ENCODE measurements around the gene ADAMTS5. TPM values are rescaled to one million over a fixed set of nuclear protein-coding genes. Genes with fewer than 3 reads are reported as not detected.

Gene ADAMTS5
- total RNA-seq, 1 experiment from 2014 or later: 0.05 TPM

GRCh38 chr21:26925122-26925521 lies 41.8 kb downstream of the ADAMTS5 start:
- CTCF ChIA-PET: no interaction called here
- in situ Hi-C loops (cut with HindIII; ENCODE audit: low pct_unique_long_range_greater_than_20kb, low sequenced_read_pairs): no loop called here
- DNase-seq (ENCODE audit: low read depth, low spot score): no peak
- H3K27ac ChIP-seq (ENCODE audit: low read length): no peak overlapping the region
- ATAC-seq: no peak
- BruUV-seq (replicated peaks): no TSS peak
- H3K36me3 ChIP-seq (ENCODE audit: control insufficient read depth, insufficient read depth, low read length): no peaks in the 10 kb centered on the region
- H3K4me3 ChIP-seq (ENCODE audit: low read depth in 2 of 2, low read length in 2 of 2): no peak overlapping the region
- H3K27me3 ChIP-seq (ENCODE audit: control insufficient read depth, insufficient read depth, low read length): no peaks in the 10 kb centered on the region
- H3K4me1 ChIP-seq (ENCODE audit: control insufficient read depth, insufficient read depth, low read length): no peaks in the 10 kb centered on the region
- intact Hi-C loops (cut with micrococcal nuclease; ENCODE audit: unreplicated experiment): no loop called here
- POLR2A ChIA-PET: no interaction called here
- no peaks in the 10 kb centered on the region for H3K9me3 ChIP-seq (ENCODE audit: control insufficient read depth, insufficient read depth, low read depth, low read length)
- no peak for TF ChIP-seq TCF7L2 (IDR thresholded peaks at IDR 0.05; ENCODE audit: low read depth, low read length)
- no peak for TF ChIP-seq REST (IDR thresholded peaks at IDR 0.05; ENCODE audit: insufficient read depth in 1 of 2, low read depth in 2 of 2, low read length in 1 of 2)
- no peak for TF ChIP-seq CTCF (IDR thresholded peaks at IDR 0.05)
- no peak for TF ChIP-seq SIN3A (IDR thresholded peaks at IDR 0.05; ENCODE audit: borderline replicate concordance, insufficient read depth, low read depth, low read length)
- TF ChIP-seq POLR2AphosphoS5 (IDR thresholded peaks at IDR 0.05; ENCODE audit: low read depth, low read length): no peak

GRCh38 chr21:26923986-26924385 lies 42.9 kb downstream of the ADAMTS5 start:
- intact Hi-C loops (cut with micrococcal nuclease; ENCODE audit: unreplicated experiment): no loop called here
- no peak for DNase-seq (ENCODE audit: low read depth, low spot score)
- Histone ChIP-seq H3K27ac (ENCODE audit: low read length) (no peak overlapping the region), H3K36me3 (ENCODE audit: control insufficient read depth, insufficient read depth, low read length) (no peaks in the 10 kb centered on the region), H3K9me3 (ENCODE audit: control insufficient read depth, insufficient read depth, low read depth, low read length) (no peaks in the 10 kb centered on the region), H3K4me3 (ENCODE audit: low read depth in 2 of 2, low read length in 2 of 2) (no peak overlapping the region), H3K4me1 (ENCODE audit: control insufficient read depth, insufficient read depth, low read length) (no peaks in the 10 kb centered on the region), H3K27me3 (ENCODE audit: control insufficient read depth, insufficient read depth, low read length) (no peaks in the 10 kb centered on the region)
- no peak for TF ChIP-seq TCF7L2 (IDR thresholded peaks at IDR 0.05; ENCODE audit: low read depth, low read length)
- TF ChIP-seq CTCF (IDR thresholded peaks at IDR 0.05): no peak
- TF ChIP-seq REST (IDR thresholded peaks at IDR 0.05; ENCODE audit: insufficient read depth in 1 of 2, low read depth in 2 of 2, low read length in 1 of 2): no peak
- ChIA-PET CTCF (no interaction called here), POLR2A (no interaction called here)
- in situ Hi-C loops (cut with HindIII; ENCODE audit: low pct_unique_long_range_greater_than_20kb, low sequenced_read_pairs): no loop called here
- no peak for ATAC-seq
- BruUV-seq (replicated peaks): no TSS peak
